Measurements from ENCODE around the gene APP. TPM values are rescaled to one million over a fixed set of nuclear protein-coding genes. Genes with fewer than 3 reads are reported as not detected.

Gene APP
- total and polyA plus RNA-seq, 4 experiments from 2014 or later, result 4.9 to 57.9 (median 34.2) TPM

GRCh38 chr21:26177187-26177586, 6.6 kb upstream of the APP start:
- no peak overlapping the region for H3K4me3 ChIP-seq (ENCODE audit: low read length in 2 of 2)
- ChIA-PET CTCF (ENCODE audit: partially characterized antibody) (interaction anchor here (1.2 to 2.0 kb wide), 2 partner anchors 8 to 11 kb away, joined by 5 to 6 read pairs; no protein-coding TSS in a partner anchor), POLR2A (ENCODE audit: partially characterized antibody) (no interaction called here)
- H3K27ac ChIP-seq (ENCODE audit: low read depth, low read length), result no peak overlapping the region
- no peaks in the 10 kb centered on the region for H3K4me1 ChIP-seq (ENCODE audit: insufficient read depth, low read length)
- no peaks in the 10 kb centered on the region for H3K9me3 ChIP-seq (ENCODE audit: control insufficient read depth in 1 of 2, low read length in 2 of 2)
- no peaks in the 10 kb centered on the region for H3K4me1 Mint-ChIP-seq
- H3K27me3 ChIP-seq (ENCODE audit: insufficient read depth, low read length), result no peaks in the 10 kb centered on the region
- H3K27me3 Mint-ChIP-seq, result peaks cover 0 to 3% of the 10 kb centered on the region in 2 donors
- no peak for DNase-seq
- no peaks in the 10 kb centered on the region for H3K36me3 ChIP-seq (ENCODE audit: insufficient read depth, low read length)
- H3K36me3 Mint-ChIP-seq, result no peaks in the 10 kb centered on the region
- no peaks in the 10 kb centered on the region for H3K9me3 Mint-ChIP-seq
- H3K27ac Mint-ChIP-seq, result no peak overlapping the region
- intact Hi-C loops (cut with micrococcal nuclease), result no loop called here
- no peak overlapping the region for H3K4me3 Mint-ChIP-seq

- peak overlapping the region in 6 of 7 donors; percentile 57 to 86 (median 79) for H3K27ac Mint-ChIP-seq
- peak overlapping the region; percentile 49 to 52 for H3K4me3 ChIP-seq (ENCODE audit: low read length in 2 of 2)
- peaks cover 1 to 6% of the 10 kb centered on the region in 2 donors for H3K27me3 Mint-ChIP-seq
- H3K27me3 ChIP-seq (ENCODE audit: insufficient read depth, low read length), result no peaks in the 10 kb centered on the region
- ChIA-PET POLR2A (ENCODE audit: partially characterized antibody) (interaction anchor here (0.9 to 1.1 kb wide), 4 partner anchors 22 to 436 kb away, joined by 3 to 6 read pairs (median 3); no protein-coding TSS in a partner anchor), CTCF (ENCODE audit: partially characterized antibody) (interaction anchor here (0.6 to 4.9 kb wide), 16 partner anchors 9 to 563 kb away, joined by 3 to 44 read pairs (median 3); no protein-coding TSS in a partner anchor)
- no peak overlapping the region for H3K27ac ChIP-seq (ENCODE audit: low read depth, low read length)
- peaks cover 10 to 27% (median 14%) of the 10 kb centered on the region in 4 donors for H3K4me1 Mint-ChIP-seq
- intact Hi-C loops (cut with micrococcal nuclease), result loop anchor here (2.0 kb wide), 1 partner anchor 437 kb away; the partner anchor contains the start of genes ATP5PF and GABPA
- no peaks in the 10 kb centered on the region for H3K36me3 ChIP-seq (ENCODE audit: insufficient read depth, low read length)
- peaks cover 10% of the 10 kb centered on the region for H3K4me1 ChIP-seq (ENCODE audit: insufficient read depth, low read length)
- DNase-seq, result no peak
- peaks cover 0 to 9% of the 10 kb centered on the region in 2 donors for H3K36me3 Mint-ChIP-seq
- no peaks in the 10 kb centered on the region for H3K9me3 ChIP-seq (ENCODE audit: control insufficient read depth in 1 of 2, low read length in 2 of 2)
- H3K9me3 Mint-ChIP-seq, result no peaks in the 10 kb centered on the region
- peak overlapping the region; percentile 76 to 98 (median 89) for H3K4me3 Mint-ChIP-seq
These were observed 909 bp upstream of the APP start for GRCh38 chr21:26171258-26172100.

GRCh38 chr21:26169611-26170470, 729 bp downstream of the APP start:
- H3K27ac ChIP-seq (ENCODE audit: low read depth, low read length), result peak overlapping the region; percentile 32
- intact Hi-C loops (cut with micrococcal nuclease), result loop anchor here (1.0 to 2.0 kb wide), 5 partner anchors 99 to 562 kb away; partner anchors contain the start of genes ATP5PF and GABPA
- H3K36me3 ChIP-seq (ENCODE audit: insufficient read depth, low read length), result no peaks in the 10 kb centered on the region
- H3K27me3 Mint-ChIP-seq, result peaks cover 1 to 6% of the 10 kb centered on the region in 2 donors
- no peaks in the 10 kb centered on the region for H3K9me3 ChIP-seq (ENCODE audit: control insufficient read depth in 1 of 2, low read length in 2 of 2)
- peaks cover 11 to 32% (median 15%) of the 10 kb centered on the region in 4 donors for H3K4me1 Mint-ChIP-seq
- no peaks in the 10 kb centered on the region for H3K27me3 ChIP-seq (ENCODE audit: insufficient read depth, low read length)
- H3K36me3 Mint-ChIP-seq, result peaks cover 0 to 9% of the 10 kb centered on the region in 2 donors
- H3K4me3 Mint-ChIP-seq, result peak overlapping the region; percentile 88 to 99 (median 96)
- H3K9me3 Mint-ChIP-seq, result no peaks in the 10 kb centered on the region
- peaks cover 10% of the 10 kb centered on the region for H3K4me1 ChIP-seq (ENCODE audit: insufficient read depth, low read length)
- CTCF ChIA-PET (ENCODE audit: partially characterized antibody), result interaction anchor here (0.8 to 4.9 kb wide), 15 partner anchors 8 to 291 kb away, joined by 3 to 44 read pairs (median 4); no protein-coding TSS in a partner anchor
- peak overlapping the region in 5 of 7 donors; percentile 66 to 96 (median 84) for H3K27ac Mint-ChIP-seq
- POLR2A ChIA-PET (ENCODE audit: partially characterized antibody), result interaction anchor here (1.0 to 2.5 kb wide), 5 partner anchors 13 to 562 kb away, joined by 3 to 9 read pairs (median 6); partner anchors contain the start of genes ATP5PF and GABPA
- peak; percentile 33 to 47 (median 38) for DNase-seq
- H3K4me3 ChIP-seq (ENCODE audit: low read length in 2 of 2), result peak overlapping the region; percentile 72 to 80

- POLR2A ChIA-PET (ENCODE audit: partially characterized antibody), result interaction anchor here (0.7 to 2.5 kb wide), 7 partner anchors 12 to 561 kb away, joined by 3 to 9 read pairs (median 5); partner anchors contain the start of genes ATP5PF and GABPA
- H3K27ac Mint-ChIP-seq, result peak overlapping the region; percentile 55 to 96 (median 84)
- CTCF ChIA-PET (ENCODE audit: partially characterized antibody), result interaction anchor here (0.8 to 4.9 kb wide), 12 partner anchors 9 to 561 kb away, joined by 3 to 44 read pairs (median 4); no protein-coding TSS in a partner anchor
These were observed 1.4 kb downstream of the APP start for GRCh38 chr21:26169061-26169610.

GRCh38 chr21:26168371-26168770, 2.2 kb downstream of the APP start:
- no peak overlapping the region for H3K27ac ChIP-seq (ENCODE audit: low read depth, low read length)
- Mint-ChIP-seq H3K27ac (peak overlapping the region in 1 of 7 donors; percentile 96), H3K4me3 (peak overlapping the region in 3 of 8 donors; percentile 88 to 98 (median 96)), H3K9me3 (no peaks in the 10 kb centered on the region), H3K36me3 (peaks cover 0 to 9% of the 10 kb centered on the region in 2 donors), H3K27me3 (peaks cover 1 to 6% of the 10 kb centered on the region in 2 donors), H3K4me1 (peaks cover 11 to 34% (median 15%) of the 10 kb centered on the region in 4 donors)
- H3K4me1 ChIP-seq (ENCODE audit: insufficient read depth, low read length), result peaks cover 10% of the 10 kb centered on the region
- intact Hi-C loops (cut with micrococcal nuclease), result no loop called here
- ChIA-PET CTCF (ENCODE audit: partially characterized antibody) (interaction anchor here (0.7 to 4.9 kb wide), 11 partner anchors 8 to 560 kb away, joined by 3 to 44 read pairs (median 4); no protein-coding TSS in a partner anchor), POLR2A (ENCODE audit: partially characterized antibody) (interaction anchor here (0.7 to 2.5 kb wide), 7 partner anchors 11 to 560 kb away, joined by 3 to 9 read pairs (median 5); partner anchors contain the start of genes ATP5PF and GABPA)
- no peaks in the 10 kb centered on the region for H3K9me3 ChIP-seq (ENCODE audit: control insufficient read depth in 1 of 2, low read length in 2 of 2)
- no peaks in the 10 kb centered on the region for H3K27me3 ChIP-seq (ENCODE audit: insufficient read depth, low read length)
- H3K36me3 ChIP-seq (ENCODE audit: insufficient read depth, low read length), result no peaks in the 10 kb centered on the region
- no peak overlapping the region for H3K4me3 ChIP-seq (ENCODE audit: low read length in 2 of 2)
- no peak for DNase-seq

More at GRCh38 chr21:26169061-26169610, 1.4 kb downstream of the APP start:
- Mint-ChIP-seq H3K36me3 (peaks cover 0 to 9% of the 10 kb centered on the region in 2 donors), H3K4me1 (peaks cover 11 to 32% (median 15%) of the 10 kb centered on the region in 4 donors), H3K27me3 (peaks cover 1 to 6% of the 10 kb centered on the region in 2 donors), H3K9me3 (no peaks in the 10 kb centered on the region), H3K4me3 (peak overlapping the region; percentile 88 to 99 (median 96))
- peak; percentile 48 to 61 (median 55) for DNase-seq
- H3K9me3 ChIP-seq (ENCODE audit: control insufficient read depth in 1 of 2, low read length in 2 of 2), result no peaks in the 10 kb centered on the region
- no peaks in the 10 kb centered on the region for H3K27me3 ChIP-seq (ENCODE audit: insufficient read depth, low read length)
- peaks cover 10% of the 10 kb centered on the region for H3K4me1 ChIP-seq (ENCODE audit: insufficient read depth, low read length)
- H3K27ac ChIP-seq (ENCODE audit: low read depth, low read length), result peak overlapping the region; percentile 32
- intact Hi-C loops (cut with micrococcal nuclease), result no loop called here
- peak overlapping the region; percentile 72 to 80 for H3K4me3 ChIP-seq (ENCODE audit: low read length in 2 of 2)
- no peaks in the 10 kb centered on the region for H3K36me3 ChIP-seq (ENCODE audit: insufficient read depth, low read length)

GRCh38 chr21:26167593-26167992, 3.0 kb downstream of the APP start:
- POLR2A ChIA-PET (ENCODE audit: partially characterized antibody), result interaction anchor here (2.5 kb wide), 1 partner anchor 98 kb away, joined by 9 read pairs; no protein-coding TSS in a partner anchor
- H3K36me3 Mint-ChIP-seq, result peaks cover 0 to 9% of the 10 kb centered on the region in 2 donors
- no peaks in the 10 kb centered on the region for H3K27me3 ChIP-seq (ENCODE audit: insufficient read depth, low read length)
- H3K36me3 ChIP-seq (ENCODE audit: insufficient read depth, low read length), result no peaks in the 10 kb centered on the region
- no peak overlapping the region for H3K27ac ChIP-seq (ENCODE audit: low read depth, low read length)
- no peak overlapping the region for H3K4me3 ChIP-seq (ENCODE audit: low read length in 2 of 2)
- H3K4me1 ChIP-seq (ENCODE audit: insufficient read depth, low read length), result peaks cover 10% of the 10 kb centered on the region
- no peak for DNase-seq
- H3K9me3 Mint-ChIP-seq, result no peaks in the 10 kb centered on the region
- H3K27ac Mint-ChIP-seq, result peak overlapping the region in 1 of 7 donors; percentile 64
- CTCF ChIA-PET (ENCODE audit: partially characterized antibody), result interaction anchor here (0.7 to 4.9 kb wide), 5 partner anchors 266 to 559 kb away, joined by 3 to 44 read pairs (median 4); no protein-coding TSS in a partner anchor
- H3K9me3 ChIP-seq (ENCODE audit: control insufficient read depth in 1 of 2, low read length in 2 of 2), result no peaks in the 10 kb centered on the region
- peaks cover 1 to 6% of the 10 kb centered on the region in 2 donors for H3K27me3 Mint-ChIP-seq
- no peak overlapping the region for H3K4me3 Mint-ChIP-seq
- peaks cover 11 to 36% (median 15%) of the 10 kb centered on the region in 4 donors for H3K4me1 Mint-ChIP-seq
- intact Hi-C loops (cut with micrococcal nuclease), result no loop called here
